ENCODE measurements around the gene SYT6.

DNA sequence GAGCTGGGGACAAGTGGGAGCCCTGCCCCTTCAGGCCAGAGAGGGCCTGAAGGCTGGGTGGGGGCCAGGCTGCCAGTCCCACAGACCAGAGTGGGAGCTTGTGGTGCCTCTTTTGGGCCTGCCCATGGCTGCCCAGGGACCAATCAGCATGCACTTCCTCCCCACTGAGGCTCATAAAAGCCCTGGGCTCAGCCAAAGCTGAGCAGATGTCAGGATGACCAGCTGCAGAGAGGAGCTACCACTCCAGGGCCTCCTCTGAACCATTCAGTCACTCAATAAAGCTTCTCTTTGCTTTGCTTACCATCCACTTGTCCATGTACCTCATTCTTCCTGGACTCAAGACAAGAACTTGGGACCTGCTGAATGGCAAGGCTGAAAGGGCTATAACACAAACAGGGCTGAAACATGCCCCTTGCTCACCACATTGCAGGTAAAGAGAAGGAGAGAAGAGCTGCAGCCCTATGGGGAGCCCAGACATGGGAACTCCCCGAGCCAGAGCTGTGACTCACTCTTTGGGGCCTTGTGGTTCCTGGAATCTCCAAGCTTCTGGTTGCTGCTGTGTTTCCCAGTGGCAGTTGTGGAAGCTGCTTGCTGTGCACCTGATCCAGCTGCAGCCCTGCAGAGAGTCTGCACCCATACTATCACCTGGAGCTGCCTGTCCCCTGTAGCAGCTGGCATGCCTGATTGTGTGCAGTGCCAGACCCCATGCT is 92.4 kb downstream of the SYT6 start:
- no peak for TF ChIP-seq SP1 (IDR thresholded peaks at IDR 0.05)
- no peak for TF ChIP-seq ELF4 (IDR thresholded peaks at IDR 0.05)
- no peak for TF ChIP-seq BHLHE40 (IDR thresholded peaks at IDR 0.05; ENCODE audit: borderline replicate concordance)
- no peak for TF ChIP-seq SUZ12 (IDR thresholded peaks at IDR 0.05)

Data from HEK293T (cell line).